HK-2 (cell line): ENCODE results near the gene TCF19.
A peak's percentile ranks its signal among the peaks of the same experiment; 100 is the strongest.
"Not testable (repeated sequence)": the region's sequence is repeated elsewhere in the genome, so short reads cannot be mapped to it uniquely, and the experiment has no call there.

ENCODE experiments used
- DNase-seq: peaks from one replicate; pipeline ENCODE4 v3.0.0-alpha.2; 2018; ENCODE audit not compliant: unreplicated experiment

Gene TCF19

DNA sequence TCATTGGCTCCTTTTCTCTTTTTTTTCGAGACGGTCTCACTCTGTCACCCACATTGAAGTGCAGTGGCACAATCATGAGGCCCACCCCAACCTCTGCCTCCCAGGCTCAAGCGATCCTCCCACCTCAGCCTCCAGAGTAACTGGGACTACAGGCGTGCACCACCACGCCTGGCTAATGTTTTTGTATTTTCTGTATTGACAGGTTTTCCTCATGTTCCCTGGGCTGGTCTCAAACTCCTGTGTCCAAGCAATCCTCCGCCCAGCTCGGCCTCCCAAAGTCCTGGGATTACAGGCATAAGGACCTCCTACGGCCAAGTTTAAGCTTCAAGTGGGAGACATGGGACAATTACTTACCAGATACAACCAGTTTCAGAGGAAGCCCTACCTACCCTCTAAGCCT lies 21.5 kb downstream of the TCF19 start:
- DNase-seq: no peak

DNA sequence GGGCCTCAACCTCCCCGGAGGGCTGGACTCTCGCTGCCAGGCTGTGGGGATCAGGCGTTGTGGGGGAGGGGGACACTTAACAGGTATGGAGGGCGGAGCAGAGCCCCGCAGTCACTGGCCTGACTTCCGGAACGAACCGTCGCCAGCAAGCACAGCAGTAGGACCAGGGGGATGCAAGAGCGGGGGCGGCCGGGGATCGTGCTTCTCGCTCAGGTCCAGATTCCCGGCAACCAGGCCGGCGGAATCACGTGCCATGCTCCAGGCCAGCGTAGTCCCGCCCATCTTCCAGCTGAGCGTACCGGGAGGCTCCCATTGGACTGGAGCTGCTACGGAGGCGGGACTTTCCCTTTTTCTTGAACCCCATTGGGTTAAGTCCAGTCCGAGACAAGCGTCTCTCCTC lies 22.1 kb downstream of the TCF19 start:
- DNase-seq: no peak

DNA sequence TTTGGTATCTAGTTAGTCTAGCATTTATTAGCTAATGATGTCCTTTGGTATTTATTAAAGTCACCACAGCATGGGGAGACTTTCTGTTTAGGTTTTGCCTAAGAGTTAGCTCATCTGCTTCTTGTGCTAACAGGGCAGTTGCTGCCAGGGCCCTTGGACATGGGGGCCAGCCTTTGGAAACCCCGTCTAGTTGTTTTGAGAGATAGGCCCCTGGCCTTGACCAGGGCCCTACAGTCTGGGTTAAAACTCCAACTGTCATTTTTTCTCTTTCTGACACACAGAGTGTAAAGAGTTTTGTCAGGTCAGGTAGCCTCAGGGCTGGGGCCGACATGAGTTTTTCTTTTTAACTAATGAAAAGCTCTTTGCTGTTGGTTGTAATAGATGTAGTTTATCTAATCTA lies 24.9 kb downstream of the TCF19 start:
- not testable (repeated sequence) for DNase-seq

DNA sequence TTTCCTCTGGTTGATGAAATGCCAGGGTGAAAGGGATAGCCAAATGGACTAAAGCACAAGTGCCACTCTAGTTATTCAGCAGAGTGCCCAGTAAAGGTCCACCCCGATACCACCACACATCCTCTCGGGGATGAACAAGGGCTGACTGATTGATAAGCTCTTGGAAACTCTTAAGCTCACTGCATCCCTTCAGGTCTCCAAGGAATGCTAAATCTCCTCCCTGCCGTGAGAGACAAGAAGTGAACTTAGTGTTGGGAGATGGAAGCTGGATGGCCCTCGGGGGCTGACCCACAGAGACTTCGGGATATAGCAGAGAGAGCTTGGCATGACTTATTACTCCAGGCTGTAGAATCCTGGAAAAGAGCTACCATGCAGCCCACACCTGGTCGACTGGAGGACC lies 25.5 kb downstream of the TCF19 start:
- DNase-seq: not testable (repeated sequence)

DNA sequence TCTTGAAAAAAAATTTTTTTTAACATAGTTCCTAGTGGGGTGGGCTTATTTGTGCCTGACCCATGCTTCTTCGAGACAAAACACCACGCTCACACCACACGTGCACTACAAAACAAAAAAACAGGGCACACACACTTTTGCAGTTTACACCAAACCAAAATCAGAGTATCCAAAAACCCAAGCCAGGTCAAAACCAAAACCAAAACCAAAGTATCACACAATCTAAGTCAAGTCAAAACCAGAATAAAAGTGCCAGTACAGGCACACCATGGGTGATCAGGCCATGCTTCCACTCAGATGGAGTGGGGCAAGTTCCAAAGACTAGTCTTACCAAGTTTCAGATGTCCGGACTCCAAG lies 27.3 kb downstream of the TCF19 start:
- not testable (repeated sequence) for DNase-seq

DNA sequence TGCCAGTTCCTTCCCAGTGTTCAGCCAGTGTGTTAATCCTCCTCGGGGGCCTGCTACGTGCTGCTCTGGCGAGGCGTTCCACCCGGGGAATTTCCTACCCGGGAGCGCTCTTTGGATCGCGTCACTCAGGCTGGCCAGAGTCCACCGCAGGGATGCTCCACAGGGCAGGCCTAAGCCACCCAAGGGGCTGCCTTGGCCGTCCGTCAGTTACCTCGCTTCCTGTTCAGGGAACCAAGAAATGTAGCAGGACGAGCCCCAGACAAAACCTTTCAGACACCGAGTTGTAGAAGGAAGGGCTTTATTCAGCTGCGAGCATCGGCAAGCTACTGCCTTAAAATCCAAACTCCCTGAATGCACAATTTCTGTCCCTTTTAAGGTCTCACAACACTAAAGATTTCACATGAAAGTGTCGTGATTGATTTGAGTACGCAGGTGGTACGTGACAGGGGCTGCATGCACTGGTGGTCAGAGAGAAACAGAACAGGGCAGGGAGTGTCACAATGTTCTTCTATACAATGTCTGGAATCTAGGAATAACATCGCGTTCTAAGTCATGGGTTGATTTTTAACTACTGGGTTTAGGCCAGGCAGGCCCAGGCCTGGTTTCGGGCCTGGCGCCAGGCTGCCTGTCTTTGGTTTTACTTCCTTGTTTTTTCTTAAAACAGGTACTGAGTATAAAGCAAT lies 27.8 kb downstream of the TCF19 start:
- peak; percentile 92 for DNase-seq

DNA sequence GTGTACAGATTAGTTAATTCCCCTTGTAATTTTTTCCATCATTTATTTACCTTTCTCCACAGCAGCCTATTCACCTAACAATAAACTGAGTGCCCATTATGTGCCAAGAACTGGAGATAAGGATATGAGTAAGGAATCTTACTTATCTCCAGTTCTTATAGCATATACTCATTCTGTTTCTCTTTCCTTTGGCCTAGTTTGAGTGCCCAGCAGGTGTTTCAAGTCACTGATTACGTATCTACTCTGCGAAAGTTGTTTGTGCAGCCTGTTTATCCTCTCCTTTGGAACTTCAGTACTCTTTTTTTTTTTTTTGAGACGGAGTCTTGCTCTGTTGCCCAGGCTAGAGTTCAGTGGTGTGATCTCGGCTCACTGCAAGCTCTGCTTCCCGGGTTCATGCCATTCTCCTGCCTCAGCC lies 29.4 kb downstream of the TCF19 start:
- no peak for DNase-seq

DNA sequence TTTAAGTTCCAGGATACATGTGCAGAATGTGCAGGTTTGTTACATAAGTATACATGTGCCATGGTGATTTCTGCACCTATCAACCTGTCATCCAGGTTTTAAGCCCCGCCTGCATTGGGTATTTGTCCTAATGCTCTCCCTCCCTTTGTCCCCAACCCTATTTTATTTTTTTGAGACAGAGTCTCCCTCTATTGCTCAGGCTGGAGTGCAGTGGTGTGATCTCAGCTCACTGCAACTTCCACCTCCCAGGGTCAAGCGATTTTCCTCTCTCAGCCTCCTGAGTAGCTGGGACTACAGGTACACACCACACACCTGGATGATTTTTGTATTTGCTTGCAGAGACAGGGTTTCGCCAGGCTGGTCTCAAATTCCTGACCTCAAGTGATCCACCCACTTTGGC lies 30.8 kb downstream of the TCF19 start:
- DNase-seq: not testable (repeated sequence)

DNA sequence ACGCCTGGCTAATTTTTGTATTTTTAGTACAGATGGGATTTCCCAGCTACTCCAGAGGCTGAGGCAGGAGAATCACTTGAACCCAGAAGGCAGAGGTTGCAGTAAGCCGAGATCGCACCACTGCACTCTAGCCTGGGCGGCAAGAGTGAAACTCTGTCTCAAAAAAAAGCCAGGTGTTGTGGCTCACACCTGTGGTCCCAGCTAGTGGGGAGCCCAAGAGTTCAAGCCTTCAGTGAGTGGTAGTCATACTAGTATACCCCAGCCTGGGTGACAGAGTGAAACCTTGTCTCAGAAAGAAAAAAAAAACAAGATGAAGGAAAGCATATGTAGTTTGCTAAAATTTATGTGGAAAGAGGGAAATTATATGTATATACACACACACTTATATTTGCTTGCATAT lies 32.1 kb downstream of the TCF19 start:
- DNase-seq: no peak

DNA sequence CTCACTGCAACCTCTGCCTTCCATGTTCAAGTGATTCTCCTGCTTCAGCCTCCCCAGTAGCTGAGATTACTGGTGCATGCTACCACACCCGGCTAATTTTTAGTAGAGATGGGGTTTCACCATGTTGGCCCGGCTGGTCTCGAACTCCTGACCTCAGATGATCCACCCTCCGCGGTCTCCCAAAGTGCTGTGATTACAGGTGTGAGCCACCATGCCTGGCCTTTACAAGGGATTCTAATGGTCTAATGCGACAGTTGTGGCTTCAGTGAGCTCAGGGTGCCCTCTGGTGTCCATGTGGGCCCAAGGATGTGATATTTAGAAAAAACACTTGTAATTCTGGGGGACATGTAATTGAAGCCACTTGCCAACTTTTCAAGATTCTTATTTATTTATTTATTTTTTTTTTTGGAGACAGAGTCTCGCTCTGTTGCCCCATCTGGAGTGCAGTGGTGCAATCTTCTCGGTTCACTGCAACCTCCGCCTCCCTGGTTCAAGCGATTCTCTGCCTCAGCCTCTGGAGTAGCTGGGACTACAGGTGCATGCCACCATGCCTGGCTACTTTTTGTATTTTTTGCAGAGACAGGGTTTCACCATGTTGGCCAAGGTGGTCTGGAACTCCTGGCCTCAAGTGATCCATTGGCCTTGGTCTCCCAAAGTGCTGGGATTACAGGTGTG lies 34.2 kb downstream of the TCF19 start:
- DNase-seq: peak; percentile 67

DNA sequence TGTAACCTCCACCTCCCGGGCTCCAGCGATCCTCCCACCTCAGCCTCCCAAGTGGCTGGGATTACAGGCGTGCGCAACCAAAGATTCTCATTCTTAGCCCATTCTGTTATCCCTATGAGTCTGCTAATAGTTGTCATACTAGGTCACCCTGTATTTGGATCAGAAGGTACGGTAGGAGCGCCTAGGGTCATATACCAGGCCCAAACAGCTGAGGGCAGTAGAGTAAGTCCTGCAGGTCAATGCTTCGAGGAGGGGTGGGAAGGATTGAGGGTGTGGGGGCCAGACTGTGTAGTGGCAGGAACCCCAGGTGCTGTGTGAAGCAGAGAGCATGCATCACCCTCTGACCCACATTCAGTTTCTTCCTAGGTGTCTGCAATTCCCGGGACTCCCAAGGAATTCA lies 34.8 kb downstream of the TCF19 start:
- no peak for DNase-seq

DNA sequence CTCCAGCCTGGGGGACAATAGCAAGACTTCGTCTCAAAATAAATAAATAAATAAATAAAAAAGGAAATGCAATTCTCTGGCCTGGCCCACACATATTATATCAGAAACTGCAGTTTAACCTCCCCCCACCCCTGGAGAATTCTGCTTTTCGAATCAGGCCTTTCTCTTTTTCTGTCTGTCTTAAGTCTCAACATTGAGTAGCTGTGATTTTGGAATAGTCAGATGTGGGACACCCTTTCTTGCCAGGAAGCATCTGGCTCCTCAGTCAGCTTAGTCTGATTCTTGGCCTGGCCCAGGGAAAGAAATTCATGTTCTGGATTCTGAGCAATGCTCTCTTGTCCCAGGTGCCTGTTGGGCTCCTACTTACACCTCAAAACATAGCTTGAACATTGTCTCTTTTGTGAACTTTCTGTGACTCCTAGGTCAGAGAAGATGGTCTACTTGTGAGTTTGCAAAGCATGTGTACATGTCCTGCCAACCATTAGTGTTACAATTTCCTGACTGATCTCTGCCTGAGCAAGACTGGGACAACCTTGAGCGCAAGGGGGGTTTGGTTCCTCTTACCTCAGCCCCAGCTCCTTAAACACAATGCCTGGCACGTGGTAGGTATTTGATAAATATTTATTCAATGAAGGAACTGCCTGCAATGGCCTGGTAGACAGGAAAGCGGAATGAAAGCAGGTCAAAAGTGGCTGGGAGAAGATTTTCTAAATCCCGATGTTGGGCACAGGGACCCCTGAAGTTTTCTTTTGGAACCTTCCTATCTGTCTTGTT lies 35.9 kb downstream of the TCF19 start:
- DNase-seq: no peak

DNA sequence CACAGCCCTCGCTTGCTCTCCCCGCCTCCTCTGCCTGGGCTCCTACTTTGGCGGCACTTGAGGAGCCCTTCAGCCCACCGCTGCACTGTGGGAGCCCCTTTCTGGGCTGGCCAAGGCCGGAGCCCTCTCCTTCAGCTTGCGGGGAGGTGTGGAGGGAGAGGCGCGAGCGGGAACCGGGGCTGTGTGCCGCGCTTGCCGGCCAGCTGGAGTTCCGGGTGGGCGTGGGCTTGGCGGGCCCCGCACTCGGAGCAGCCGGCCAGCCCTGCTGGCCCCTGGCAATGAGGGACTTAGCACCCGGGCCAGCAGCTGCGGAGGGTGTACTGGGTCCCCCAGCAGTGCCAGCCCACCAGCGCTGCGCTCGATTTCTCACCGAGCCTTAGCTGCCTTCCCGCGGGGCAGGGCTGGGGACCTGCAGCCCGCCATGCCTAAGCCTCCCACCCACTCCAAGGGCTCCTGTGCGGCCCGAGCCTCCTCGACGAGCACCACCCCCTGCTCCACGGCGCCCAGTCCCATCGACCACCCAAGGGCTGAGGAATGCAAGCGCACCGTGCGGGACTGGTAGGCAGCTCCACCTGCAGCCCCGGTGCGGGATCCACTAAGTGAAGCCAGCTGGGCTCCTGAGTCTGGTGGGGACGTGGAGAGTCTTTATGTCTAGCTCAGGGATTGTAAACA lies 37.1 kb downstream of the TCF19 start:
- DNase-seq: not testable (repeated sequence)

DNA sequence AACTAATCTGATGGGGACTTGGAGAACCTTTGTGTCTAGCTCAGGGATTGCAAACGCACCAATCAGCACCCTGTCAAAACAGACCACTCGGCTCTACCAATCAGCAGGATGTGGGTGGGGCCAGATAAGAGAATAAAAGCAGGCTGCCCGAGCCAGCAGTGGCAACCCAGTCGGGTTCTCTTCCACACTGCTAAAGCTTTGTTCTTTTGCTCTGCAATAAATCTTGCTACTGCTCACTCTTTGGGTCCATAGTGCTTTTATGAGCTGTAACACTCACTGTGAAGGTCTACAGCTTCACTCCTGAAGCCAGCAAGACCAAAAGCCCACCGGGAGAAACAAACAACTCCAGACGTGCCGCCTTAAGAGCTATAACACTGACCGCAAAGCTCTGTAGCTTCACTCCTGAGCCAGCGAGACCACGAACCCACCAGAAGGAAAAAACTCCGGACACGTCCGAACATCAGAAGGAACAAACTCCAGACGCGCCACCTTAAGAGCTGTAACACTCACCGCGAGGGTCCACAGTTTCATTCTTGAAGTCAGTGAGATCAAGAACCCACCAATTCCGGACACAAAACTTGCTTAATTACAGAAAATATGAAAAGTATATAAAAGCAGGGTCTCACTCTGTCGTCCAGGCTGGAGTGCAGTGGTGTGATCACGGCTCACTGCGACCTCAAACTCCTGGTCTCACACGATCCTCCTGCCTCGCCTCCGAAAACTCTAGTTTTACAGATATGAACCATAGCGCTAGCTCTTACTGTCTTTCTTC lies 38.0 kb downstream of the TCF19 start:
- not testable (repeated sequence) for DNase-seq

DNA sequence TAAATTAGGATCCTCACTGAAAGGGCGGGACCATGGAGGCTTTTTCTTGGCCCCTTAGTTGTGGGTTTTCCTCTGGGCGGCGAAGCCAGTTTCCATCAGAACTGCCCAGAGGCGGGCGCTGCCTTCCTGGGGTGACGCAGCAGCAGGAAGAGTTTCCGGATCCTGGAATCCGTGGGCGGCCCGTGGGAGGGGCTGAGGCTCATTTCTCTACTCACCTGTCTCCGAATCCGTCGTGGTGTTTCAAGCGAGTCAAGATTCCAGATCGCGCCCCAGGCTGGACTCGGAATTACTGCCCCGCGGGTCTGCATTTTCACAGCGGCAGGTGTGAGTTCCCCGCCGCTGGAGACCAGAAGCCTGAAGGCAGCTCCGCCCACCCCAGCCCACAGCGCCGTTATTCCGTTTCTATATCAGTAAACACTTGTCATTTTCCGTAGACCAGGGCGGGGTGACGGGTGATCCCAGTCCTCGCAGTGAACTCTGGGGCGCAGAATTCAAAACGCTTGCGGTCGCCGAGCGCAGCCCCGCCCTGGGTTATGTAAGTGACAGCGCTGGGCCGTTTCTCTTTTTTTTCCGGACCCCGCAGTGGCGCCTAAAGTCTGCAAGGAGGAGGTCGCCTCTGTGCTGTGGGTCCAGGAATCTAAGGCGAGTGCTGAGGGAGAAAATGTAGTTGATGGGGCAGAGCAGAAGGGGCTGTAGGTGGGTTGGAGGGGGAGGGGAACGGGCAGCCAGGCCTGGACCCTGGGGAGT lies 39.3 kb downstream of the TCF19 start:
- DNase-seq: peak; percentile 91

DNA sequence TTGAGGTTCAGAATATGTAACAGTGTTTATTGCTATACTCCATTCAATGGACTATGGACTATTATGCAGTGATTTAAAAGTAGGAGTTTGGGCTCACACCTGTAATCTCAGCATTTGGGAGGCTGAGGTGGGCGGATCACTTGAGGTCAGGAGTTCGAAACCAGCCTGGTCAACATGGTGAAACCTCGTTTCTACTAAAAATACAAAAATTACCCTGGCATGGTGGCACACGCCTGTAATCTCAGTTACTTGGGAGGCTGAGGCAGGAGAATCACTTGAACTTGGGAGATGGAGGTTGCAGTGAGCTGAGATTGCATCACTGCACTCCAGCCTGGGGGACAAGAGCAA lies 40.7 kb downstream of the TCF19 start:
- not testable (repeated sequence) for DNase-seq

DNA sequence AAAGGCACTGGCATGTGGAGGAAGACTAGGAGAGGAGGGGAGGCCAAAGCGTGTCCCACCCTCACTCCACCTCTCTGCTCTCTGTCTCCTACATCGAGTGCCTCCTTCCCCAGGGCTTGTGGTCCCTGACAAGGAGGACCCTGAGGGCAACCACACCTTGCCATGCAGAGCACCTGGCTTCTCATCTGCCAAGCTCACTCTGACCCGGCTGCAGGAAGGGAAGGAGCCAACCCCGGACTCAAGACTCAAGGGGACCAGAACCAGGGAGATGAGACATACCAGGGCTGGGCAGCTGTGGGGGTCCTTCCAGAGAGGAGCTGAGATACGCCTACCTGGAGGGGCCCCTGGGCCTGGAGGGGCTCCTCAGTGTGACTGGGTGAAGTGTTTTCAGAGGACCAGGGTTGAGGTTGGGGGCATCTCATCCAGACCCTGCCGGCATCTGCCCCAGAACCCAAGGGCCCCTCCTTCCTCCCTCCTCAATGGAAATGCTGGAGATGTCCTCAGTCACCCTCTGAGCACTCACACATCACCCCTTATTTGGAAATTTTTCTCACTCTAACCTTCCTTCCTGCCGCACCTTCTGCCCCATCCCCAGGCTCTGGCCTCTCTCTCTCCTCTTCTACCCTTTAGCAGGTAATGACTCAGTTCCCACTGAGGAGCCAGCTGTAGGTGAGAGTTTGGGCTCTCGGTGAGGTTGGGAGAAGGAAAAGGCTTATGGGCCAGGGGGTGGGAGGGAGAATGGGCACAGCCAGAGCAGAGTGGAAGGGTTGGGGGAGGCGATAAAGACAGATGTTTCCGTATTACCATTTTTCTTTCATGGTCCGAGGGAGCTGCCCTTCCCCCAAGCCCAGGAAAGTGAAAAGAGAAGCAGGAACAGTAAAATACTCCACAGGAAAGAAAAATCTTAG lies 44.1 kb downstream of the TCF19 start:
- DNase-seq: no peak

DNA sequence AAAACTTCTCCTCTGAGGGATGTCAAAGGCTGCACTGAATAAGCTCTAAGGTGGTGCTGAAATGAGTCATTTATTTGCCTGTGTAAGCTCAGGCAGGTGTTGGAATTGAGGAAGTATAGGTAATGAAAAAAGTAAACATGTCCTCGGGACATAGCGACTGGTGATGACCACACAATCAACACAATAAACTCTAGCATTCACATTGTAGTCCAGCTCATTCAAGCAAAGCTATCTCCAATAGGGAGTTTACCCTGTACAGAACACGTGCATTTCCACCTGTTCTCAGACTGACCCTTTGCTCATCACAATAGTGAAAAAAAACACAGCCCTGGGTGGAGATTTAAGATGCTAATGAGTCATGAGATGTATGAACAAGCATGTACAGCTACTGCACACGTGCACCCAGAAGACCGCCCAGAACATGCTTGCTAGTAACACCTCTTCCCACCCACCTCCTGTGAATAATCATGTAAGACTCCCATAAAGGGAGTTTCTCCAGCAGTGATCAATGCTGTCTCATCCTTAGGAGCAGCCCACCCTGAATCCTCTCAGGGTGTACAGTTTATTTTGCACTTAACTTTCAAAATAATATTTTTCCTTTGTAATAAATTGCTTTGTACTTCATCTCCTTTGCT lies 45.1 kb downstream of the TCF19 start:
- peak; percentile 47 for DNase-seq

DNA sequence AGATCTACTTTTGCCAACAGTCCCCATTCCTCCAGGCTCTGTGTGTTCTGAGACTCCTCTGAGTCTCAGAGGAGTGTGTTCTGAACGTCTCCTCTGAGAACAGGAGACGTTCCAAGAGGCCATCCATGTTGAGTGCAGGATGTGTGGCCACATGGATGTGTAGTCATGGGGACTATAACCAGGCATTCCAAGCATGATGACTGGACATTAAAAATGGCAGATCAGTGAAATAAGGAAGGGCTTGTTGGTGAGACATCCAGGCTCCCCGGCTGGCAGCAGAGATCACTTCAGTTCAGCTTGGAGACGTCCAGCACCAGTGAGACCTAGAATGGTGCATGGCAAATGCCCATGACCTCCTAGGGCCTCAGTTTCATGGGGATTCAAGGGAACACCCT lies 46.4 kb downstream of the TCF19 start:
- DNase-seq: no peak
